A549 (cell line): ENCODE data around the gene PRSS3. TPM values are rescaled to one million over a fixed set of nuclear protein-coding genes. Genes with fewer than 3 reads are reported as not detected.

ENCODE experiments used
- ATAC-seq, 2 experiments: fragments of 200-7000 bp in 1 of 2; fragments of >200 bp in 1 of 2; cut with Nextera tagmentation in 1 of 2; cut with Tn5 transposase in 1 of 2; 3 replicates each; pipeline versions ENCODE4 v1.8.0 to v1.9.1; 2018 to 2020; ENCODE audit warnings: mild to moderate bottlenecking in 1 of 2, moderate library complexity in 1 of 2
- CTCF ChIA-PET: fragments of 300-600 bp; sonication (Branson Sonifier 250); formaldehyde crosslinking; extraction: SDS; loops from one replicate; lab custom pipeline; 2021; ENCODE audit warnings: antibody characterized with exemption, inconsistent platforms; lab: Yijun Ruan, JAX
- POLR2A ChIA-PET: fragments of 350-600 bp; formaldehyde crosslinking; extraction: SDS; loops from one replicate; lab custom pipeline; 2021; ENCODE audit warnings: antibody characterized with exemption, inconsistent platforms; lab: Yijun Ruan, JAX
- DNase-seq, 2 experiments: peaks; one replicate each; pipeline versions ENCODE4 v3.0.0 to v3.0.0-alpha.2; 2011 to 2016; ENCODE audit warnings: low read depth in 1 of 2, low spot score in 1 of 2
- FAIRE-seq: peaks from 2 replicates; lab custom pipeline; 2011; peaks lifted over from hg19 to GRCh38; lab: Jason Lieb, UNC
- H3K27ac ChIP-seq, 2 experiments: fragments of >200 bp; sonication (Bioruptor Twin); formaldehyde crosslinking; 3 replicates each; pipeline ENCODE4 v1.5.1; 2016 to 2017
- H3K4me1 ChIP-seq: fragments of >200 bp; sonication (Bioruptor Twin); formaldehyde crosslinking; 3 replicates; pipeline ENCODE4 v1.6.1; 2016
- H3K4me2 ChIP-seq: fragments of >200 bp; sonication (Bioruptor Twin); formaldehyde crosslinking; 3 replicates; pipeline ENCODE4 v1.6.1; 2016
- H3K4me3 ChIP-seq: fragments of >200 bp; sonication (Bioruptor Twin); formaldehyde crosslinking; 3 replicates; pipeline ENCODE4 v1.5.1; 2016
- H3K9me3 ChIP-seq: fragments of >200 bp; sonication (Bioruptor Twin); formaldehyde crosslinking; 3 replicates; pipeline ENCODE4 v1.6.1; 2016
- ATOH8 ChIP-seq: fragments of 250-450 bp; sonication (Bioruptor Pico); IDR thresholded peaks from 2 replicates; pipeline ENCODE4 v1.5.0; 2020; ENCODE audit warnings: low read depth, mild to moderate bottlenecking, moderate library complexity
- CBX2 ChIP-seq: fragments of 200-600 bp; sonication (generic); IDR thresholded peaks from 2 replicates; pipeline ENCODE4 v1.6.1; 2016; ENCODE audit warnings: low read depth, mild to moderate bottlenecking, borderline replicate concordance
- CHD2 ChIP-seq: fragments of 150-350 bp; IDR thresholded peaks from 2 replicates; pipeline ENCODE4 v1.6.1; 2014; ENCODE audit warnings: low read length; ENCODE audit not compliant: partially characterized antibody
- CTCF ChIP-seq: fragments of >200 bp; sonication (Bioruptor Twin); formaldehyde crosslinking; IDR thresholded peaks from 3 replicates; pipeline ENCODE4 v1.5.1; 2016
- EHF ChIP-seq: fragments of 250-450 bp; sonication (Bioruptor Pico); IDR thresholded peaks from 2 replicates; pipeline ENCODE4 v1.5.0; 2020; ENCODE audit warnings: mild to moderate bottlenecking
- ELK1 ChIP-seq: fragments of 150-350 bp; IDR thresholded peaks from 2 replicates; pipeline ENCODE4 v1.6.1; 2014; ENCODE audit warnings: low read depth, mild to moderate bottlenecking, low read length
- EP300 ChIP-seq, 2 experiments: fragments of >200 bp; sonication (Bioruptor Twin); formaldehyde crosslinking; IDR thresholded peaks; 2 replicates in 1 of 2; 3 replicates in 1 of 2; pipeline ENCODE4 v1.6.1; 2016 to 2017
- FOSL2 ChIP-seq, 2 experiments: fragments of 450-650 bp in 1 of 2; fragments of >200 bp in 1 of 2; sonication (Bioruptor Twin) in 1 of 2; formaldehyde crosslinking; IDR thresholded peaks; 2 replicates each; pipeline versions ENCODE4 v1.5.0 to v1.6.1; 2016 to 2020; ENCODE audit warnings: mild to moderate bottlenecking in 1 of 2, moderate library complexity in 1 of 2
- HDAC2 ChIP-seq: fragments of 200-600 bp; sonication (generic); IDR thresholded peaks from 2 replicates; pipeline ENCODE4 v1.6.1; 2016
- HES2 ChIP-seq: fragments of >200 bp; sonication (Bioruptor Twin); formaldehyde crosslinking; IDR thresholded peaks from 2 replicates; pipeline ENCODE4 v1.6.1; 2016
- HMGXB4 ChIP-seq: fragments of 250-450 bp; sonication (Bioruptor Pico); IDR thresholded peaks from 2 replicates; pipeline ENCODE4 v1.5.0; 2021; ENCODE audit warnings: mild to moderate bottlenecking, moderate library complexity, borderline replicate concordance
- JUNB ChIP-seq: fragments of >200 bp; sonication (Bioruptor Twin); formaldehyde crosslinking; IDR thresholded peaks from 2 replicates; pipeline ENCODE4 v1.6.1; 2016
- KDM5A ChIP-seq: fragments of 200-600 bp; sonication (generic); IDR thresholded peaks from 2 replicates; pipeline ENCODE4 v1.6.1; 2016; ENCODE audit warnings: antibody characterized with exemption, mild to moderate bottlenecking
- MAX ChIP-seq: IDR thresholded peaks from 2 replicates; pipeline ENCODE4 v1.6.1; 2012
- MAZ ChIP-seq: fragments of 150-350 bp; IDR thresholded peaks from 2 replicates; pipeline ENCODE4 v1.6.1; 2014; ENCODE audit warnings: antibody characterized with exemption, low read depth, low read length, borderline replicate concordance
- MYC ChIP-seq: IDR thresholded peaks from 2 replicates; pipeline ENCODE4 v1.6.1; 2012; ENCODE audit warnings: mild to moderate bottlenecking, inconsistent platforms, low read length, improper control_type of control experiment, borderline replicate concordance
- NR3C1 ChIP-seq: fragments of >200 bp; sonication (Bioruptor Twin); formaldehyde crosslinking; IDR thresholded peaks from 3 replicates; pipeline ENCODE4 v1.6.1; 2017
- PHF8 ChIP-seq: fragments of 200-600 bp; sonication (generic); IDR thresholded peaks from 2 replicates; pipeline ENCODE4 v1.6.1; 2016; ENCODE audit warnings: low read depth, mild to moderate bottlenecking, antibody characterized with exemption, moderate library complexity, borderline replicate concordance
- POLR2AphosphoS2 ChIP-seq: conservative IDR thresholded peaks from 2 replicates; pipeline ENCODE4 v1.6.1; 2012; ENCODE audit warnings: low read length, improper control_type of control experiment, inconsistent platforms
- TFCP2L1 ChIP-seq: fragments of 250-450 bp; sonication (Bioruptor Pico); IDR thresholded peaks from 2 replicates; pipeline ENCODE4 v1.5.0; 2021; ENCODE audit warnings: mild to moderate bottlenecking
- TP53 ChIP-seq: fragments of 250-450 bp; sonication (Bioruptor Pico); IDR thresholded peaks from 2 replicates; pipeline ENCODE4 v1.5.0; 2021; ENCODE audit warnings: mild to moderate bottlenecking, moderate library complexity
- ZSCAN20 ChIP-seq: fragments of 250-450 bp; sonication (Bioruptor Pico); IDR thresholded peaks from 2 replicates; pipeline ENCODE4 v1.8.0; 2022; ENCODE audit warnings: mild to moderate bottlenecking, moderate library complexity
- WGBS: methylation state at CpG from one replicate; pipeline ENCODE4 v1.1.6; 2017; ENCODE audit errors: missing lambda C conversion rate; 5-methylcytosine and 5-hydroxymethylcytosine counted together
- polyA minus RNA-seq: library from RNA; depleted of rRNA, polyadenylated mRNA; stranded (reverse); fragments of >200 nt; gene quantifications from 2 replicates; pipeline ENCODE4 v1.2.3, GENCODE V29; 2011; rRNA and poly(A)+ RNA removed
- polyA plus RNA-seq, 4 experiments: library from polyadenylated mRNA; depleted of rRNA in 3 of 4; stranded (reverse); fragments of >200 nt; fragmentation: RNase III in 1 of 4; extraction: RNeasy Plus Mini Kit Qiagen cat#74134 plus additional on column Dnase treatment in 1 of 4; gene quantifications; 2 replicates in 3 of 4; 3 replicates in 1 of 4; pipeline ENCODE4 v1.2.3, GENCODE V29; 2011 to 2017

The PRSS3 gene
- polyA plus RNA-seq (2011; rRNA removed) (2.0 and 3.3 TPM in 2 replicates), polyA plus RNA-seq (2017; fragmentation: RNase III; extraction: RNeasy Plus Mini Kit Qiagen cat#74134 plus additional on column Dnase treatment) (1.9 to 4.3 TPM (median 4.0 TPM) in 3 replicates), polyA minus RNA-seq (2.9 and 3.7 TPM in 2 replicates)
- 1.0 and 1.2 TPM in 2 replicates for polyA plus RNA-seq (2012; cell fraction: cytosol; rRNA removed)
- polyA plus RNA-seq (2012; cell fraction: nucleus; rRNA removed): 0.59 and 1.3 TPM in 2 replicates

- no peak for TF ChIP-seq HES2
- no peak for TF ChIP-seq HMGXB4 (CRISPR knock-in tag)
- TF ChIP-seq CTCF: no peak
- no peak for TF ChIP-seq HDAC2
- no peak for TF ChIP-seq NR3C1
- TF ChIP-seq FOSL2 (IDR thresholded peaks at IDR 0.05): no peak
- TF ChIP-seq FOSL2 (CRISPR knock-in tag; IDR thresholded peaks at IDR 0.05): no peak
- TF ChIP-seq KDM5A: no peak
- TF ChIP-seq CBX2: no peak
- no peak for TF ChIP-seq TP53 (CRISPR knock-in tag)
- TF ChIP-seq ELK1: no peak
- no peak for TF ChIP-seq PHF8
- TF ChIP-seq CHD2: no peak
- no peak for TF ChIP-seq MYC
- no peak for TF ChIP-seq ZSCAN20 (CRISPR knock-in tag)
- TF ChIP-seq EHF (CRISPR knock-in tag): no peak
- TF ChIP-seq TFCP2L1 (CRISPR knock-in tag): no peak
- TF ChIP-seq JUNB: no peak
- no peak for TF ChIP-seq MAX
- Histone ChIP-seq H3K9me3 (no peaks in the 10 kb centered on the region), H3K4me2 (no peak within 1 kb of the TSS), H3K4me3 (no peak within 1 kb of the TSS), H3K4me1 (peaks cover 15% of the 10 kb centered on the region), H3K27ac (no peak within 1 kb of the TSS)
- ChIA-PET POLR2A (no interaction called here), CTCF (interaction anchor here (0.6 to 6.8 kb wide), 7 partner anchors 16 to 228 kb away, joined by 3 to 29 read pairs (median 4); no protein-coding TSS in a partner anchor)
- 74% methylated on average over 4 of the region's 4 CpGs for WGBS
- FAIRE-seq (no peak), DNase-seq (no peak), ATAC-seq (no peak)
Observed at GRCh38 chr9:33795281-33795680, at the start of gene PRSS3. Gene PRSS3, plus strand, starts transcription at chr9:33795561. Its CDS starts 13 bp downstream, at chr9:33795574.

GRCh38 chr9:33748633-33749304, 46.6 kb upstream of the PRSS3 start:
- TF ChIP-seq EP300 (IDR thresholded peaks at IDR 0.05): no peak
- no peak for TF ChIP-seq POLR2AphosphoS2
- TF ChIP-seq ATOH8 (CRISPR knock-in tag): no peak
- no peak for TF ChIP-seq MAZ
- DNase-seq (no peak), ATAC-seq (no peak), FAIRE-seq (no peak)
- 91% methylated on average over 22 of the region's 22 CpGs for WGBS
- Histone ChIP-seq H3K4me3 (no peak overlapping the region), H3K9me3 (no peaks in the 10 kb centered on the region), H3K4me1 (peaks cover 35% of the 10 kb centered on the region), H3K27ac (no peak overlapping the region), H3K4me2 (no peak overlapping the region)
- CTCF ChIA-PET: interaction anchor here (1.0 to 3.8 kb wide), 5 partner anchors 10 to 30 kb away, joined by 3 to 25 read pairs (median 4); no protein-coding TSS in a partner anchor
- POLR2A ChIA-PET: no interaction called here
